DOHH2 (cell line): Measurements from ENCODE around the gene GABPA.
"Not testable (repeated sequence)": the region's sequence is repeated elsewhere in the genome, so short reads cannot be mapped to it uniquely, and the experiment has no call there.

Experiments used
- CTCF ChIP-seq: fragments of 200-600 bp; sonication (generic); IDR thresholded peaks from one replicate; pipeline ENCODE4 v1.5.1; 2014; ENCODE audit warnings: antibody characterized with exemption, mild to moderate bottlenecking, low read depth, low read length; ENCODE audit not compliant: poor library complexity, severe bottlenecking
- EZH2phosphoT487 ChIP-seq: fragments of 200-600 bp; sonication (generic); IDR thresholded peaks from 2 replicates; pipeline ENCODE4 v1.6.1; 2017; ENCODE audit warnings: borderline replicate concordance, mild to moderate bottlenecking, antibody characterized with exemption, low read length, moderate library complexity, mixed read lengths

- not testable (repeated sequence) for TF ChIP-seq EZH2phosphoT487, CTCF
Observed at GRCh38 chr21:25695461-25695860, 39.3 kb upstream of the GABPA start.
